Measurements from ENCODE around the gene MAPK1.

Gene MAPK1

DNA sequence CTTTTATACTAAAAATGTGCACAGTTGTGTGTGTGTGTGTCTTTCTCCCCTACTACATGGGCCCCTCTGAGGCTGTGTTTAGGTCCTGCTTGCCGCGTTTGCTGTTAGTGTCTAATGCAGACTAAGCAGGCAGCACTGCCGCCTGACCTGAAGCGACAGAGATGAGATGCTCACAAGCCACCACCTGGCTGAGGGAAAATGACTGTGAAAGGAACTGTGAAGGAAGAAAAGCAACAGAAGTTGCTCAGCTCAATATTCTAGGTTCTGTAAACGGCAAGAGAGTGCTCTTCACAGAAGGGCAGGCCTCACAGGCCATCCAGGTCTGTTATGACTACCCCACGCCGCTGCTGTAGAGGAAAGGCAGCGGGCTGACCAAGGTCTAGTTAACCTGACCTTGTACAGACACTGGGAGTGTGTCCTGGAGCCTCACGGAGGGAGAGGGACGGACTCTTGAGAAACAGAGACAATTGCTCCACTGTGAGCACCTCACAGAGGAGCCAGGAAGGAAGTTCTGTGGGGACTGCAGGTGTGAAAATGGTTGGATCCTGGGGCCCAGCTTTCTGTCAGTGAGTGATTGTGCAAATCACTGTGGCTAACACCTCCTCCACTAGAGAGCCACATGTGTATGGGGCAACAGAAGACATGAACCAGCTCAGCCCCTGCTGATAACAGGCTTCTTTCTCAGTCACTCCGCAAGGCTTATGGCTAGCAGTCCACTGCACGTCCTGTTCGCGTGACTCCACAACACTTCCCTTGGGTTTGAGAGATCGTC lies 100.6 kb downstream of the MAPK1 start:
- in situ Hi-C loops (cut with HindIII; ENCODE audit: low sequenced_read_pairs) = no loop called here

DNA sequence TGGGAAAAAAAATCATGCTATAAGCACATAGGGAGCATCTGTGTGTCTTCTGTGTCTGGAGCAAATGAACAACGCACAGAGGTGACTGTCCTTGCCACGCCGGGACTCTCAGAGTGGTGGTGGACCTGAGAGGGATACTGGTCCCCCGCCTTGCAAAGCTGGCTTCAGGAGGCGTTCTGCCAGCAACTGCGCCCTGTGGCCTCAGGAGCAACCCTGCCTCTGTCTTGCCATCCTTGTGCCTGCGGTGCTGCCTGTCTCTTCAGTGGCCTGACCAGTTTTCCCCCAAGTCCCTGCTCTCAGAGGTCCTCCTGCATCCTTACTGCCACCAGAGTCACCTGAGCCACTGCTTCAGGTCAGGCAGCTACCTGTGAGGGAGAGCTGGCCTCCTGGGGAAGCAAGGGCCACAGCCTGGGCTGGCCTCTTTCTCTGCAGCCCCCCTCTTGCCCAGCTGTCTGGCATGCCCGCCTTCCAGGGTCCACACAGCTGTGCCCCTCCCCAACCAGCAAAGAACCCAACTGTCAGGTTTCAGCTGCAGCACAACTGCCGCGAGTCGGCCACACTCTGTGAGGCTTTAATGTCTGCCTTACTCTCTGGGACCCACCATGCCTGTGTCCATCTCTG lies 101.4 kb downstream of the MAPK1 start:
- in situ Hi-C loops (cut with HindIII; ENCODE audit: low sequenced_read_pairs) = no loop called here
- TF ChIP-seq, protein P1, sequence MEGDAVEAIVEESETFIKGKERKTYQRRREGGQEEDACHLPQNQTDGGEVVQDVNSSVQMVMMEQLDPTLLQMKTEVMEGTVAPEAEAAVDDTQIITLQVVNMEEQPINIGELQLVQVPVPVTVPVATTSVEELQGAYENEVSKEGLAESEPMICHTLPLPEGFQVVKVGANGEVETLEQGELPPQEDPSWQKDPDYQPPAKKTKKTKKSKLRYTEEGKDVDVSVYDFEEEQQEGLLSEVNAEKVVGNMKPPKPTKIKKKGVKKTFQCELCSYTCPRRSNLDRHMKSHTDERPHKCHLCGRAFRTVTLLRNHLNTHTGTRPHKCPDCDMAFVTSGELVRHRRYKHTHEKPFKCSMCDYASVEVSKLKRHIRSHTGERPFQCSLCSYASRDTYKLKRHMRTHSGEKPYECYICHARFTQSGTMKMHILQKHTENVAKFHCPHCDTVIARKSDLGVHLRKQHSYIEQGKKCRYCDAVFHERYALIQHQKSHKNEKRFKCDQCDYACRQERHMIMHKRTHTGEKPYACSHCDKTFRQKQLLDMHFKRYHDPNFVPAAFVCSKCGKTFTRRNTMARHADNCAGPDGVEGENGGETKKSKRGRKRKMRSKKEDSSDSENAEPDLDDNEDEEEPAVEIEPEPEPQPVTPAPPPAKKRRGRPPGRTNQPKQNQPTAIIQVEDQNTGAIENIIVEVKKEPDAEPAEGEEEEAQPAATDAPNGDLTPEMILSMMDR (IDR thresholded peaks at IDR 0.05; ENCODE audit: low read depth, low read length, missing control alignments) = no peak
- no peak overlapping the region for H3K4me3 ChIP-seq (ENCODE audit: low read depth, low read length)
- DNase-seq (ENCODE audit: low read depth) = no peak

More for the DNA sequence above, 100.6 kb downstream of the MAPK1 start:
- no peak overlapping the region for H3K4me3 ChIP-seq (ENCODE audit: low read depth, low read length)
- TF ChIP-seq, protein P1 (IDR thresholded peaks at IDR 0.05; ENCODE audit: low read depth, low read length, missing control alignments) = no peak
- no peak for DNase-seq (ENCODE audit: low read depth)

DNA sequence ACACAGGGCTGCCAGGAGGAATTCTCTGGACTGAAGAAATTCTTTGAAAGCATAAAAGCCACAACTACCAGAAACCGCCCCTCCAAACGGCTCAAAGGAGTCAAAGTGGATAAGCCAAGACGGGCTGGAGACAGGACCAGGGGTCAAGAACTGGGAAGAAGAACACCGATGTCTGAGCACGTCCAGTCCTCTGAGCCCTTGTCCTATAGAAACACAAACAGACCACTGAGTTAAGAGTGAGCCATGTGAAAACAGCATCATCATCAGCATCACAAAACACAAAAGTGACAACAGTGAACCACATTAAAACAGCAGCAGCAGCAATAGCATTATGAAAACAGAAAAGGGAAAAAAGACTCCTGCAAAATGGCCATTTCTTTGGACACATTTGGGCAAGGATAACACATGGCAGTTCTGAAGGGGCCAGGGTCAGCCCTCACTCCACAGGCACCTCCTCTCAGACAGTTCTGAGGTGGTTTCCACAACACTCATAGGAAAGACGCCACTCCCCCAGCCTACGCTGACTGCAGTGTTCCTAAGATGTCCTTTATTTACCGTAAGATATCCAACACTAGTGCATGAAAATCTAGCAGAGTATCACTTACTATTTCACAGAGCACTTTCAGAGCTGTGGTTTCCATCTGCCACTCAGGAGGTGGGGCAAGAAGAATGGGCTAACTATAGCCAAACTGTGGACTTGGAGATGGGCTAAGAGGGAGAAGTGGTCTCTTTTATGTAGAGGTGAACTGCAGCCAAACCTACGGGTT lies 103.2 kb downstream of the MAPK1 start:
- TF ChIP-seq, protein P1 (IDR thresholded peaks at IDR 0.05; ENCODE audit: low read depth, low read length, missing control alignments) = no peak
- no peak overlapping the region for H3K4me3 ChIP-seq (ENCODE audit: low read depth, low read length)
- in situ Hi-C loops (cut with HindIII; ENCODE audit: low sequenced_read_pairs) = no loop called here
- DNase-seq (ENCODE audit: low read depth) = no peak

DNA sequence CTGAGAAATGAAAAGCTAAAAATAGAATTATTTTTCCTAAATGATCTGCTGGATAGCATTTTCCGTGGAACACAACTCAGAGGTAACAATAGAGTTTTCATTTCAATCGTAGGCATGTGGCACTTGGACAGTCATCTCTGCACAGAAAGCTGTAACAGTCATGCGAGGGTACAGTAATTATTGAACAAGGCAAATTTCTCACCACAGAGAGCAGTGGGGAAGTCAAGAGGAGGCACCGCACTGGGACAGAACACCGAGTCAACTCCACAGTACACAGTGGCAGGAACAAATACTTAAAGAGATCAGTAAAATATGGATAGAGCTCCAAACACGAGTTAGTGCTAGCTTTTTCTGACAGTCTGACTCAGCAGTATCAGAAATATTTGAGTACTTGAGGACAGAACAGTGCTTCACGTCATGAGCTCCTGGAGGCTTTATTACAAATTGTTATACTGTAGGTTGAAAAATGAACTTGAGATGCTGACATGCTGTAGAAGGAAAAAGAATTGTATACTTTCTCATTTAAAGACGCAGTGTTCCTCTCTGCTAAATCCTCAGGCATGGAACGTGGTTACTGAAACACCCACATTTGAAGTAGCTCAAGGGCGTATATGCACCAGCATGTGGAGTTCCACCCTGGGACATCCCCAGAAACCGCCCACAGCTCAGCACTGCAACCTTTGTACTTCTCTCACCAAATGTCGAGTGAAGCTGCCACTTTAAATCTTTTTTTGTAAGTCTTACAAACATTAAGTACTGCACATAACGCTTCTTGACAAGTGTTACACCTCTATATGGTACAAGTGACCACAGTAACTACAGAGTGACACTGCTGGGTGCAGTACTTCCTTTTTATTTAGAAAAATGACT lies 104.5 kb downstream of the MAPK1 start:
- DNase-seq (ENCODE audit: low read depth) = no peak
- in situ Hi-C loops (cut with HindIII; ENCODE audit: low sequenced_read_pairs) = no loop called here
- no peak overlapping the region for H3K4me3 ChIP-seq (ENCODE audit: low read depth, low read length)
- TF ChIP-seq, protein P1 (IDR thresholded peaks at IDR 0.05; ENCODE audit: low read depth, low read length, missing control alignments) = no peak

DNA sequence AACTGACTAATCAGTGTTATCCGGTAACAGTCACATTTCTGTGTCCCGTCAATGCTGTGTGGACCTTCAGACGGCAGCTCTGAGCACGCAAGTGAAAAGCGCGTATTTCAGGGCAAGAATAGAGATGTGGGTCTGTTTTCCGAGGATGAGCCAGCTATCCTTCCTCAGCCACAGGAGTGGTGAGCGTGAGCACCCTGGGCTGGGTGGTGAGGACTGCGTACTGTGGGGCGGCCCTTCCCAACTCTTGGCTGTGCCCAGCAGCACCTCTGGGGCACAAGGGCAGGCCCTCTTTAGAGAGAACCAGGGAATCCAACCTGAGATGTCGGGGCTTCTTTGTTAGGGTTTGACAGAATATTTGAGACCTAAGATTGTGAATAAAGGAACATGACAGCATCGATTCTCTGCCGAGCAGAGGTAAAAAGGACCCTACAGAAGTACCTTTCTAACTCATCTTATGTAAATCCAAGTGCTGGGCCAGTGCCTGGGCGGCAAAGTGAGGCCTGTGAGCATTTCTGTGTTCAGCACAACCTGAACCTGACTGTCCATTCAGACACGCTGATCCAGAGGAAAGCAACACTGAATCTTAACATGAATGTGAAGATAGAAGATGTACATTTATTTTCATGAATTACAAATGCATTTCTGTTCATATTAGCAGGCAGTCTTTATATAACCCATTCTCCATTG lies 105.3 kb downstream of the MAPK1 start:
- in situ Hi-C loops (cut with HindIII; ENCODE audit: low sequenced_read_pairs) = no loop called here
- no peak overlapping the region for H3K4me3 ChIP-seq (ENCODE audit: low read depth, low read length)
- TF ChIP-seq, protein P1 (IDR thresholded peaks at IDR 0.05; ENCODE audit: low read depth, low read length, missing control alignments) = no peak
- DNase-seq (ENCODE audit: low read depth) = no peak

Measured in astrocyte of the cerebellum (primary cell).